MM.1S (cell line): ENCODE measurements around the gene TPPP2.

ENCODE experiments used
- DNase-seq: peaks from one replicate; pipeline ENCODE4 v3.0.0-alpha.2; 2015
- H2AFZ ChIP-seq: fragments of 300-600 bp; sonication (generic); 2 replicates; pipeline ENCODE4 v1.6.0; 2016; ENCODE audit warnings: antibody characterized with exemption, low read length
- H3F3A ChIP-seq: fragments of 300-600 bp; sonication (generic); 2 replicates; pipeline ENCODE4 v1.6.1; 2016; ENCODE audit warnings: mild to moderate bottlenecking, antibody characterized with exemption, low read length, moderate library complexity, mixed read lengths; ENCODE audit not compliant: insufficient read depth
- H3K27ac ChIP-seq: fragments of 300-600 bp; sonication (generic); 2 replicates; pipeline ENCODE4 v1.5.1; 2016; ENCODE audit warnings: mild to moderate bottlenecking, low read length
- H3K27me3 ChIP-seq: fragments of 300-600 bp; sonication (generic); replicated peaks from 2 replicates; pipeline ENCODE4 v1.6.0; 2016; ENCODE audit warnings: low read length; ENCODE audit not compliant: insufficient read depth
- H3K36me3 ChIP-seq: fragments of 300-600 bp; sonication (generic); replicated peaks from 2 replicates; pipeline ENCODE4 v1.6.1; 2016; ENCODE audit warnings: mild to moderate bottlenecking, low read length, mixed read lengths; ENCODE audit not compliant: insufficient read depth
- H3K4me1 ChIP-seq: fragments of 300-600 bp; sonication (generic); 2 replicates; pipeline ENCODE4 v1.6.1; 2016; ENCODE audit warnings: low read length, mixed read lengths
- H3K4me2 ChIP-seq: fragments of 300-600 bp; sonication (generic); 2 replicates; pipeline ENCODE4 v1.6.0; 2016; ENCODE audit warnings: low read depth, low read length
- H3K4me3 ChIP-seq: fragments of 300-600 bp; sonication (generic); 2 replicates; pipeline ENCODE4 v1.5.1; 2016; ENCODE audit warnings: low read length, mixed read lengths
- H3K79me2 ChIP-seq: fragments of 300-600 bp; sonication (generic); 2 replicates; pipeline ENCODE4 v1.6.1; 2016; ENCODE audit warnings: mixed run types, low read length, mixed read lengths
- H3K9ac ChIP-seq: fragments of 300-600 bp; sonication (generic); 2 replicates; pipeline ENCODE4 v1.6.1; 2016; ENCODE audit warnings: low read length, mixed read lengths
- H3K9me2 ChIP-seq: fragments of 300-600 bp; sonication (generic); replicated peaks from 2 replicates; pipeline ENCODE4 v1.6.1; 2016; ENCODE audit warnings: mild to moderate bottlenecking, low read length, mixed read lengths; ENCODE audit not compliant: insufficient read depth
- H3K9me3 ChIP-seq: fragments of 300-600 bp; sonication (generic); replicated peaks from 2 replicates; pipeline ENCODE4 v1.6.1; 2016; ENCODE audit warnings: mild to moderate bottlenecking, low read length, mixed read lengths; ENCODE audit not compliant: insufficient read depth
- H4K20me1 ChIP-seq: fragments of 300-600 bp; sonication (generic); 2 replicates; pipeline ENCODE4 v1.6.1; 2016; ENCODE audit warnings: mild to moderate bottlenecking, low read length, moderate library complexity, mixed read lengths; ENCODE audit not compliant: insufficient read depth
- CTCF ChIP-seq: fragments of 300-600 bp; sonication (generic); IDR thresholded peaks from 2 replicates; pipeline ENCODE4 v1.5.1; 2016; ENCODE audit warnings: antibody characterized with exemption, low read length, mixed read lengths
- EZH2 ChIP-seq: fragments of 300-600 bp; sonication (generic); optimal IDR thresholded peaks from 2 replicates; pipeline ENCODE3; 2017; ENCODE audit warnings: low read depth, mild to moderate bottlenecking, antibody characterized with exemption, low read length, mixed read lengths
- EZH2phosphoT487 ChIP-seq: fragments of 300-600 bp; sonication (generic); IDR thresholded peaks from 2 replicates; pipeline ENCODE4 v1.6.1; 2018; ENCODE audit warnings: antibody characterized with exemption, low read length

Gene TPPP2

GRCh38 chr14:21016413-21017190 is 13.4 kb upstream of the TPPP2 start:
- H4K20me1 ChIP-seq: no peaks in the 10 kb centered on the region
- H3K4me1 ChIP-seq: no peaks in the 10 kb centered on the region
- no peak overlapping the region for H3K9ac ChIP-seq
- H3K9me3 ChIP-seq: no peaks in the 10 kb centered on the region
- no peak overlapping the region for H2AFZ ChIP-seq
- DNase-seq: no peak
- no peak overlapping the region for H3K4me3 ChIP-seq
- H3K27ac ChIP-seq: no peak overlapping the region
- TF ChIP-seq EZH2phosphoT487: no peak
- no peak for TF ChIP-seq CTCF
- TF ChIP-seq EZH2: no peak
- H3K79me2 ChIP-seq: no peaks in the 10 kb centered on the region
- no peaks in the 10 kb centered on the region for H3K36me3 ChIP-seq
- H3K4me2 ChIP-seq: no peak overlapping the region
- H3K27me3 ChIP-seq: no peaks in the 10 kb centered on the region
- H3F3A ChIP-seq: no peaks in the 10 kb centered on the region
- H3K9me2 ChIP-seq: no peaks in the 10 kb centered on the region

DNA sequence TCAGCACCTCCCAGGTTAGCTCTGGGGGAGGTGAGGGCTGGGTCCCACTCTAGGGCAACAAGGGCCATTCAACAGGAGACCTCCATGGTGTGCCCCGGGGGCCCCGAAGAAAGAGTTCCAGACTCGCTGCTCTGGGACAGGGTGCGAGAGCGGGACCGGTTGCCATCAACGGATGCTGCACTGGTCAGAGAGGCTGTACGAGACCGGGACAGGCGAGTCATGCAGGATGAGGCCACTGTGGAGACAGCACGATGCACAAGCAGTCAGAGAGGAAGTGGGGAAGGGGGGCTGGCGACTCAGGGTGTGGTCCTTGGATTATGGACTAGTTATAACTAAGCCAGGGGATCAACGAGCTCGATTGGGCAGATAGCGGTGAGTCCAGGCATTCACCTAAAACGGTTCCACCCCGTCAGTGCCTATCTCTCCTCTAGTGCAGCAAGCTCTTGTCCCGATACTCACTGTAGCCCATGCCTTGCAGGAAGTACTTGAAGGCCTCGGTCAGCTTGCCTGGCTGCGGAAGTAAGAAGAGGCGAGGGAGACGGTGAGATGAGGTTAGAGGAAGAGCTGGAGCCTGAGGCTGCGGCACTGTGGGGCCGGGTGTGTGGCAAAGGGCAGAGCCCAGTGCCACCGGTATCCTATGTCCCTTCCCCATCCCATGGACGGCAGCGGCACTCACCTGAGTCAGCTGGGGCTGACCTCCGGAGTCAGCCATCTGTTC is 12.3 kb upstream of the TPPP2 start:
- TF ChIP-seq EZH2: no peak
- TF ChIP-seq CTCF: no peak
- no peak for TF ChIP-seq EZH2phosphoT487
- Histone ChIP-seq H3K9me2 (no peaks in the 10 kb centered on the region), H4K20me1 (no peaks in the 10 kb centered on the region), H3K36me3 (no peaks in the 10 kb centered on the region), H3K4me2 (no peak overlapping the region), H3K4me3 (no peak overlapping the region), H3K9me3 (no peaks in the 10 kb centered on the region), H3K4me1 (no peaks in the 10 kb centered on the region), H3K9ac (no peak overlapping the region), H3K27me3 (no peaks in the 10 kb centered on the region), H3K27ac (no peak overlapping the region), H2AFZ (no peak overlapping the region), H3K79me2 (no peaks in the 10 kb centered on the region), H3F3A (no peaks in the 10 kb centered on the region)
- DNase-seq: no peak

DNA sequence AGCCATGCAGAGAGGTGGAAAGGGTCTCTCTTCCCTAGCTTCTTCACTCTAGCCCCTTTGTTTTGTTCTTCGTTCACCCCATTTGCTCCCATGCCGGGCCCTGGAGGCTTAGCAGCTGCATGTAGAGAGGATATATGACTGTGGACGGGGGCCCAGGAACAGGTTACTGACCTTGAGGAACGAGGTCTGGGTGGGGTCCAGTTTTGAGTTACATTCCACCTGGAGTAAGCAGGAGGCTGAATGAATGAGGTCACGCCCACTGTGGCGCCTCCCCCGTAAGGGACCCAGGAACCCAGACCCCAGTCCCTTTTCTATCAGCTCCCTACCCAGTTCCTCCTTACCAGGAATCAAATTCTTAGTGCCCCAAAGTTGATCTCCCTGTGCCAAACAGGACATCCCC is 11.7 kb upstream of the TPPP2 start:
- Histone ChIP-seq H3K4me3 (no peak overlapping the region), H3K79me2 (no peaks in the 10 kb centered on the region), H3K9me2 (no peaks in the 10 kb centered on the region), H2AFZ (no peak overlapping the region), H3K9me3 (no peaks in the 10 kb centered on the region), H3F3A (no peaks in the 10 kb centered on the region), H3K27ac (no peak overlapping the region), H4K20me1 (no peaks in the 10 kb centered on the region), H3K9ac (no peak overlapping the region), H3K27me3 (no peaks in the 10 kb centered on the region), H3K4me2 (no peak overlapping the region), H3K36me3 (no peaks in the 10 kb centered on the region), H3K4me1 (no peaks in the 10 kb centered on the region)
- TF ChIP-seq EZH2phosphoT487 (no peak), EZH2 (no peak), CTCF (no peak)
- DNase-seq: no peak
